ENCODE results near the gene MORC1. TPM values are rescaled to one million over a fixed set of nuclear protein-coding genes. Genes with fewer than 3 reads are reported as not detected.
A peak's percentile ranks its signal among the peaks of the same experiment; 100 is the strongest.

MORC1 gene
- total RNA-seq, 1 donor from 2014 or later = not detected

DNA sequence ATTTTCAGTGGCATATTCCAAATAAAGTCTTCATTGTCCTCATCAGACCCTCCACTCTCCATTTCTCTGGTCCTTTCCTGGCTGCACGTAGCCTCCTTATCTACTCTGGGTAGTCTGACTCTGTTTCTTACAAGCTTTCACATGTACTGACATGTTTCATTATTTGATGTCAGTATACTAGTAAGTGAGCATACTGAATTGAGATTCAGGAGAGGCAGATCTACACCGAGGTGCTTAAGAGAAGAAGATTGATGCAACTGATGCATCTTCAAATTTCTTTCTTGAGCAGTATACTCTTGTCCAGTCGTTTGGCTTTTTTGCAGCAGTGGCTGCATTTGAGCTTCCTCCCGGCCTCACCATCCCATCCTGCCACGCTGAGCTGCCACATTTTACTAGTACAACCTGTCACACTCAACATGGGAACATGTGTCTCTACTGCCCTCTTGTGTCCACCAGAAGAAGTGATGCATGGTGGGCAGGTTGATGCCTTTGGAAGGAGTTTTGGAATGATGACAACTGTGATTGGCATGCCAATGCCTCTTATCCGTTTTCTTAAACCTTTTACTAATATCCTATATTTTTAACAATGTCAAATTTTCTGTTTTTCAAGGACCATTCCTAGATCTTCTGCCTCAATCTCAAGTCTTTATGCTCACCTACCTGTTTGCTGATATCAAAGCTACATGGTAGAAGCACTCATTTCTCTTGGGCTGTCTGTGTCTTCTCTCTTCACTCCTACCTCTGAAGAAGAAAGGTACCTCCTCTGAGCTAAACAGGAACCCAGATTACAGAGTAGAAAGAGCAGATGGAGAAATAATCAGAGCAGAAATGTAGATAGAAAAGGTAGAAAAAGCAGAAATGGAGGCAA is 202.9 kb downstream of the MORC1 start:
- DNase-seq = no peak
- Histone ChIP-seq H3K36me3 (no peaks in the 10 kb centered on the region), H3K27ac (replicated peaks) (no peak overlapping the region), H3K4me3 (no peak overlapping the region), H3K27me3 (ENCODE audit: low read depth) (peaks cover 9% of the 10 kb centered on the region), H3K9me3 (replicated peaks) (no peaks in the 10 kb centered on the region), H3K4me1 (no peaks in the 10 kb centered on the region)
- intact Hi-C loops (cut with micrococcal nuclease) = loop anchor here (10.0 kb wide), 1 partner anchor 250 kb away; no protein-coding TSS in a partner anchor
- TF ChIP-seq, protein P1, sequence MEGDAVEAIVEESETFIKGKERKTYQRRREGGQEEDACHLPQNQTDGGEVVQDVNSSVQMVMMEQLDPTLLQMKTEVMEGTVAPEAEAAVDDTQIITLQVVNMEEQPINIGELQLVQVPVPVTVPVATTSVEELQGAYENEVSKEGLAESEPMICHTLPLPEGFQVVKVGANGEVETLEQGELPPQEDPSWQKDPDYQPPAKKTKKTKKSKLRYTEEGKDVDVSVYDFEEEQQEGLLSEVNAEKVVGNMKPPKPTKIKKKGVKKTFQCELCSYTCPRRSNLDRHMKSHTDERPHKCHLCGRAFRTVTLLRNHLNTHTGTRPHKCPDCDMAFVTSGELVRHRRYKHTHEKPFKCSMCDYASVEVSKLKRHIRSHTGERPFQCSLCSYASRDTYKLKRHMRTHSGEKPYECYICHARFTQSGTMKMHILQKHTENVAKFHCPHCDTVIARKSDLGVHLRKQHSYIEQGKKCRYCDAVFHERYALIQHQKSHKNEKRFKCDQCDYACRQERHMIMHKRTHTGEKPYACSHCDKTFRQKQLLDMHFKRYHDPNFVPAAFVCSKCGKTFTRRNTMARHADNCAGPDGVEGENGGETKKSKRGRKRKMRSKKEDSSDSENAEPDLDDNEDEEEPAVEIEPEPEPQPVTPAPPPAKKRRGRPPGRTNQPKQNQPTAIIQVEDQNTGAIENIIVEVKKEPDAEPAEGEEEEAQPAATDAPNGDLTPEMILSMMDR (IDR thresholded peaks at IDR 0.05; ENCODE audit: borderline replicate concordance) = peak; percentile 82

DNA sequence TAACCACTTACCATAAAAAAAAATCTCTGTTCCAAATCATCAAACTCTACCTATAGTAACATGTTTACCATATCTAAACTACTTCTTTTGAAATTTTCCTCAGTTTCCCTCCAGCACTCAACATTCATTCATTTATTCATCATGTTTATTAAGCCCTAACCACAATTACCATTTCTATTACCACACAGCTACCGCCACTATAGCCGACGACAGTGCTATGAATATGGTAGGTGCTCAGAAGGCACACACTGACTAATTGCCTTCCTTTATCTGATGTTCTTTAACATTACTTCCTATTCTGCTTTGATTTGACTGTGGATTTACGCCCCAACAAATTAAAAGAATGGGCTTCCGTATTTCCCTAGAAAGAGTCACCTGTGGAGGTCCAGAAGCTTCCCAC is 208.1 kb downstream of the MORC1 start:
- intact Hi-C loops (cut with micrococcal nuclease) = loop anchor here (10.0 kb wide), 1 partner anchor 245 kb away; no protein-coding TSS in a partner anchor
- no peaks in the 10 kb centered on the region for H3K9me3 ChIP-seq (replicated peaks)

More for the DNA sequence above, 208.1 kb downstream of the MORC1 start:
- no peak for DNase-seq
- Histone ChIP-seq H3K4me1 (no peaks in the 10 kb centered on the region), H3K27ac (replicated peaks) (no peak overlapping the region), H3K36me3 (no peaks in the 10 kb centered on the region), H3K27me3 (ENCODE audit: low read depth) (peaks cover 4% of the 10 kb centered on the region), H3K4me3 (no peak overlapping the region)
- TF ChIP-seq, protein P1 (IDR thresholded peaks at IDR 0.05; ENCODE audit: borderline replicate concordance) = no peak

Other genes starting within 250 kb of the MORC1 start
- gene GUCA1C, start 164.3 kb downstream of the MORC1 start, total RNA-seq = 5.8 TPM
- gene C3orf85, start 18.6 kb upstream of the MORC1 start, total RNA-seq = not detected
- not detected for gene DPPA2, start 198.4 kb upstream of the MORC1 start, total RNA-seq
- not detected for gene DPPA4, start 219.4 kb upstream of the MORC1 start, total RNA-seq